IPS DF 4.7 (cell line): ENCODE measurements around the gene PHF19.

ENCODE experiments used
- DNase-seq: peaks from one replicate; pipeline ENCODE4 v3.0.0-alpha.2; 2013; ENCODE audit warnings: low spot score; ENCODE audit errors: extremely low read depth

PHF19 gene

DNA sequence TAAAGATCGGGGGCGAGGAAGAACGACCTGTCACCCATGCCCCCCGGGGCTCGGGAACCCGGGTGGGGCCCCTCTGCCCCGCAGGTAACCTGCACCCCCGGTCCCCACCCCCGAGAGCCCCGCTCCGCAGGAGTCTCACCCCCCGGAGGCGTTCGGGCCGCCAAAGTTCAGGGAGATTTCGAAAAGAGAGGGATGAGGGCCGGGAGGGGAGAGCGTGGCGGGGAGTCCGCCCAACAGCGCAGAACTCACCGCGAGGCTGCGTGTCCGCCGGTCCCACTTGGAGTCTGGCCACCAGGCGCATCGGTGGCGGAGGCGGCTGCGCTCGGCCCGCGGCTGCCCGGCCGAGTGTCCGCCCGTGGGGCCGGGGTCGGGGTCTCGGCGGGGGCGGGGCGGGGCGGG, at the start of gene PHF19:
Gene PHF19, minus strand, starts transcription at position 347 of the 399 bp plus-strand sequence. CDS start 2,447 bp downstream, outside the sequence.
- DNase-seq = no peak

DNA sequence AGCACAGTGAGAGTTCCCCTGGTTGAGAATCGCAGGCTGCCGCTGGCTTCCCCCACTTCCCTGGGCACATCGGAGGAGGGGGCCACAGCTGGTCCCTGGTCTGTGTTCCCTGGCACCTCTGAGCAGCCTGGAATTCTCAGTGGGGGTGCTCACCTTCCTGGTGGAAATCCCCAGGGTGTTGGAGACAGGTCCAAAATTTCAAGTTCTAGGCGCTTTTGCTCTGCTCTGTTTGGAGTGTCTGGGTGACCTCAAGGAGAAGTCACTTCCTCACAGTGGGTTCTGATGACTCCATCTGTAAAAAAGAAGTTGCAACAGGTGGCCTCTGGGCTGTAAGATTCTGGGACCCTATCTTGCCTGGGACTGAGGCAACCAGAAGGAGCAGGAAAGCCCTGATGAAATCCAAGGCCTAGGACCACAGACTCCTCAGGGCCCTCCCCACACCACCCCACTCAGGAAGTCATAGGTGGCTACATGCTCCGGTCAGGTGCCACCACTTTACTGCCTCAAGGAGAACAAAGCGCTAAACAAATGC, 49.5 kb upstream of the PHF19 start, which contains the start of gene TRAF1:
Gene TRAF1, minus strand, starts transcription at position 400 of the 532 bp plus-strand sequence. CDS start 721 bp downstream, outside the sequence.
- no peak for DNase-seq

DNA sequence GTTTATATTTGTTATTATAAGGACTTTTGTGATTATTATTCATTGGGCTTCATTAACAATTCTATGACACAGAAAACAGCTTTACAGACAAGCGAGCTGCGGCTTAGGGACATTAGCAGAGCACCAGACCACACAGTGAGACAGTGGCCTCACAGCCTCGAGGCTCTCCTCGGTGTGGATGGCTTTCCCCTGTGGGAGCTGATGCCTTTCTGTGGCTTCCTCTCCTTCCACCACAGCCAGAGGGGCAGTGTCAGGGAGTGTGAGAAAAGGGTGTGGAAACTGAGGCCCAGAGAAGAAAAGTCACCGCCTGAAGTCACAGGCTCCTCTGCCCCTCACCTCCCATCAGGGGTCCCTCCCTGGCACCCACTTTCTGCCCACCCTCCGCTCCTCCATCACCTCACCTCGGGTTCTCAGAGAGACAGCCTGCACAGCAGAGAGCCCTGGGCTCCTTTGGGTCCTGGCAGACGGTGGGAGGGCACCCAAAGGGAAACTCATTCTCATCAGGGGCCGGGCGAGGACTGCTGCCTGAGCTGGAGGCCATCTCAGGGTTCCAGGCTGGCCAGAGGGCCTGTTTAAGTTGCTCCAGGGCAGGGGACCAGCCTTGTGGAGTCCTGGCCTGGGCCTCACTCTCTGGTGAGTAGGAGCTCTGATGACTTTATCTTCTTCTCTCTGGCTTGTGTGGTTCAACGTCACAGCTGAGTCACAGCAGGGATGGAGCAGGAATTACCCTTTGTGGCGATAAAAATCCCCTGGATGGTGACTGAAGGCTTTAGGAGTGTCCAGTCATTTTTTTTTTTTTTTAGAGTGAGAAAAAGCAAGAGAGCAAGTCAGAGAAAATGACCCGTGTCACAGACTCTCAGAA, 48.8 kb upstream of the PHF19 start:
- DNase-seq = no peak

DNA sequence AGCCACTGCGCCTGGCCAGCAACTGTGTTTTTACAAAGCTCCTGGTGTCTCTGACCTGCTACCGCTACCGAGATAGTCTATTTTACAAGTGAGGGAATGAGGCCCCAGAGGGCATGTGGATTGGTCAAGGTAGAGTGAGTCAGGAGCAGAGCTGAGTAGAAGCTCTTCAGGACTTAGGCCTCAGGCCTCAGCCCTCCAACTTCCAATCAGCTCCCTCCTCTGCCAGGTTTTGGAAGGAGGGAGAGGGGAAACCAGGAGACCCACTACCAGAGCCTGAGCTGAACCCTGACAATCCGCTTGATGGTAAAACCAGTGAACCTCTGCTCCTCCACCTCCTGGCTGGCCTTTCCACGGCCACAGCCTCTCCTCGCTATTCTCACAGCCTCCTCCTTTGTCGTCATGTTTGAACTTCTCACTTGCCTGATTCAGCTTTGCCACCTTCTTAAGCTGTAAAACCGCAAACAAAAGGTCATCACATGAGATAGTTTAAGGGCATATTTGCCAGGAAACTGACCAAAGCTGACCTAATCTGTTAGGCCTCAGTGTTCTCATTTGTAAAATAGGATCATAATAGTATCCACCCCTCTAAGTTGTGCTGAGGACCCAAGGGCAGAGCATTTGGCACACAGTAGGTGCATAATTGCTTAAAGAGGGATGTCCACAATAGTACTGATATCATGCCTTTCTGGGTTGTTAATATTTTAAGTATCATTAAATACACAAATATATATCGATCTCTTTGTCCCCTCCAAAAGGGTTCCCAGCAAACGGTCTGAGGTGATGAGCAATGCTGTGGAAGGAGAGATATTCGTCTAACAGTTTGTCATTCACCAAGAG, 47.9 kb upstream of the PHF19 start:
- DNase-seq = no peak

DNA sequence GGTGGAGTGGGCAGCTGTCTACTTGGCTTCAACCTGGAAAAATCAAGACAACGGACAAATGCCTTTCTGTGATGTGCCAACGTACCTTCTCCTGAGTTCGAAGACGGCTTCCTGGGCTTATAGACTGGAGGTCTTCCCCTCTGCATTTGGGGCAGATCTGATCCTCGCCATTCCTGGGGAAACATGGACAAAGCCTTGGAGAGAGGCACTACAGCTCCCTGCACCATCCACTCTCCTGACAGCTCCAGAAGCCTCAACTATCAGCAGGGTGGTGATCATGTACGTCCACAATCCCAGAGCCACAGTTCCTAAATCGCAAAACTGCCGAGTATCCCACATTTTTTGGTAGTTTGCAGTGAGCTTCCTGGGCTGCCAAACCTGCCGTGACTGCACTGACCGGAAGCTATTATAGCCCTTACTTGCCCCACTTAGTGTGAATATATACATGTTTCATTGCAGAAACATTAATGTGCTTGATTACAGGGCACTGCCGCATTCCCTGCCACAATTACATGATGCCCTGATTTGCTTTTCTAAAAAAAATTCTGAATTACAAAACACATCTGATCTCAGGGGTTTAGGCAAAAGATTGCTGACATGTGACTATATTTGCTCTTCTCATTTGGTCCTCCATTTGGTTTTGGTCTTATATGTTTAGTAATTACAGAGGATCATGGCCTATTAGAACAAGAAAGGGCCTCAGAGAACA, 46.8 kb upstream of the PHF19 start:
- DNase-seq = no peak

DNA sequence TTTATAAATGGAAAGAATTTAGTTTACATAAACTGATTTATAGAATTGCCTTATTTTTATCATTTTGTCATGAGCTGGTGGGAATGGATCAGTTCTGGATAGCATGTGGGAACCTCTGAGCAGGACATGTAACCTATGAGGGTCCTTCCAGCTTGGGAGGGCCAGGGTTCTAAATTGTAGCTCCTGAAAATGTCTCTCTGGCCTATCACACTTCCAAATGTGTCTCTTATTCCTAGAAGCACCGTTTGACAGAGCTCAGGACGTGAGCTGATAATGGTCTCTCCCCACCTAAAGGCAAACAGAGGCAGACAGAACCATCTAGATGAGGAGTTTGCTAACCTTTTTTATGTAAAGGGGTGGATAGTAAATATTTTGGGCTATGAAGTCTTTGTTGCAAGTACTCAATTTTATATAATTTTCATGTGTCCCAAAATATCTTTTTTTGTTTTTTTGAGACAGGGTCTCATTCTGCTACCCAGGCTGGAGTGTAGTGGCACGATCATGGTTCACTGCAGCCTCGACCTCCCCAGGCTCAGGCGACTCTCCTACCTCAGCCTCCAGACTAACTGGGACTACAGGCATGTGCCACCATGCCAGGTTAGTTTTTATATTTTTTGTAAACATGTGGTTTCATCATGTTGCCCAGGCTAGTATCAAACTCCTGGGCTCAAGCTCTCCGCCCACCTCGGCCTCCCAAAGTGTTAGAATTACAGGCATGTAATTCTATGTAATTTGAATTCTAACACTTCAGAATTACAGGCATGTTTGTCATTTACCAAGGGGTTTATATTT, 45.6 kb upstream of the PHF19 start:
- DNase-seq = no peak

DNA sequence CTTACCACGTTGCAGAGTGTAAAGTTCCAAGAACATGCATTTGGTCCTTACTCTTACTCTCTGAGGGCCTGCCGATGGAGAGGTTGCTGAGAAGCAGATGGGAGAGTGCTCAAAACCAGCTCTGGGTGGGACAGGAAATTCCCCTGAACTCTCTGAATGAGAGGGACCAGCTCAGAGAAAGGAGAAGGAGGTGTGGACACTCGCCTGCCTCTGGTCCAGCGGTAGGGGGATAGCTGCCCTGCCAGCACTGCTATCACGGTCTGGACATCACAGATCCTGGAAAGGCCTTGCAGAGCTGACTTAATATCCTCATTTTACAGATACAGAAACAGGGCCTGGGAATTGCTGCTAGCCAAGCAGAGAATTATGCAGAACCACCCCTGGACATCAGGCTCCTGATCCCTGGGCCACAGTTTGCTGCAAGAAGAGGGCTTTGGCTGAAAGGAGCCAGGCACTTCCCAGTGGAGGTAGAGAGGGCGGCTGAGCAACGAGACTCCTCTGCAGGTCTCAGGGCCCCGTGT, 44.7 kb upstream of the PHF19 start:
- DNase-seq = no peak

DNA sequence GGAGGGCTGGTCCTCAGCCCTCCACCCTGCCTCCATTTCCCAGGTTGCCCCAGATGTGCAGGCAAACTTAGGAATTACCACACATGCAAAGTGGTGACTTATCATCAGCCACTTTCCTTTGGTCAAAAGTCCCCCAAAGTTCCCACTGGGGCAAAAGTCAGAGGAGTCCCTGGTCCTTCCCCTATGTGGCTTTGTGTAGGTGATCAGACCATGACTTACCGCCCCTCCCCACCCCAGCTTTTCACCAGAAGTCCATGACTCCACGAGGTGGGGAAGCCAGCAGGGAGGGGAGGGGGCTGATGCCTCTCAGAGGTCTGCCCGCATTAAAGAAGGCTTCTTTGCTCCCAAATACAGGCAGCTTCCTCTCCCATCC, 43.8 kb upstream of the PHF19 start:
- no peak for DNase-seq

DNA sequence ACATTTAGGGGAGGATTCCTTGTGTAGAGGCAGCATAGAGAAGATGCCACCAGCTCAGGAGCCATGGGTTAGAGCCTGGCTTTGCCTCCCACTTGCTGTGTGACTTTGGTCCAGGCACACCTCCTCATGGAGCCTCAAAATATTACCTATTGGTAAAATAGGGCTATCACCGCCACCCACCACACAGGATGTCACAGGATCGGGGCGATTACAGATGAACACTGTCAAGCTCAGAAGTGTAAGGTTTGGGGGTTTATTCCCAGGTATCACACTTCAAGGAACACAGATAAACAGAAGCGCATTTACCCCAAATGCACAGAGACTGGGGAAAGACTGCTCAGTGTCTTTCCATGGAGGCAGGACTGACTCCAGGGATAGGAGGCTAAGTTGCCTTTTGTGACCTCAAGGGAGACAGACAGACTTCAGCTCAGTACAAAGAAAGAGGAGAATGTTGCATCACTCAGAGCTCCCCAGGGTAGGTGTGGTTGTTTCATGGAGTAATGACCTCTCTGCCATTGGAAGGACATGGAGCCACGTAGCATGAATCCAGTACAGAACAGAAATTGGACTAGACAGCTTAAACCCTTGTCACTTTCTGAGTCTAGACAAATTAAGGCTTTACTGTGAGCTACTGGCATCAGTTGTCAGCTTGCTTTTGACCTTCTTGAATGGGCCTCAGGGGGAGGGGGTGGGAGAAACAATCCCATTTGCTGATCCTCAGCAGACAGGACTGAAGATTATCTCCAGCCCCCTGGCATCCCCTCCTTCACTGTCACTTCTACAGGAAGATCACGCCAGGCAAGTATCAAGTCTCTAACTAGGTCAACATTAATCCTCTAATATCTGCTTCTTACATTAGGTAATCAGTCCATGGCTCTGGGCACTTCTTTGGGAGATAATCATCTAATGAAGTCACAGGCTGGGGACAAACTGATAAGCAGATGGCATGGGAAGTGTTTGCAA, 43.1 kb upstream of the PHF19 start:
- DNase-seq = no peak

DNA sequence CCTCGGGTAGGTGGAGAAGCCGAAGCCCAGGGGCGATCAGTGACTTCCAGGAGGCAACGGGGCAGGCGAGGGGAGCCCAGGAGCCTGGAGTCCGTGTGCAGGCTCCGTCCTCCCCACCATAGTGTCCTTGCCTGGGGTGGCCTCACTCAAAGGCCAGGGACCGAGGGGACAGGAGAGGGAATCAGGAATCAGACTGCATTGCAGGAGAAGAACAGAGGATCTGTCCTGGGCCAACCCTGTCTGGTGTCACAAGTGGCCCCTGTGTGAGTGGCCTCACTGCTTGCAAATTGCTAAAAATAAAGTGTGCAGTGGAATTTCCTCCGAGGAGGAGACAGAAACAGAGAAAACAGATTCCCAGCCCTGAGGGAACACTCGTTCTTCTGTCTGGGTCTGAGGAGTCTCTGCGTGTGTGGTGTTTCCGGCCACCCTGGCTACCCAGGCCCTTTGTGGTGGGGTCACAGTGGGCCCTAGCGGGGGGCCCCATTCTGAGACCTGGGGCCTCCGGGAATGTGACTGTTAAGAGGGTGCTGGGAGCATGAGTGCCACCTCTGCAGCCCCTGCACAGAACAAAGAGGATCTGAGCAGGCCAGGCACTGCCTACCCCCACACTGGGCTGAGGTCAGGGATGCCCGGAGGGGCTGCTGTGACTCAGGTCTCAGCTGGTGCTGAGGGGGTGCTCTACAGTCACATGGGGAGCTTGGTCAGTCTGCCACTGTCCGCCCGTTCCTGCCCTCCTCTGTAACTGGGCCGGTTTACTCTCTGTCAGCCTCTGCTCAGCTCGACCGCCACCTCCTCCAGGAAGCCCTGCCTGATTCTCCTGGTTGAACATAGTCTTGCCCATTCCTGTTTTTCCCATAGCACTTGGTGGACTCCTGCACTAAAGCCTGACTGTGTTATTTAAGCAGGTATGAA, 42.2 kb upstream of the PHF19 start:
- DNase-seq = no peak

DNA sequence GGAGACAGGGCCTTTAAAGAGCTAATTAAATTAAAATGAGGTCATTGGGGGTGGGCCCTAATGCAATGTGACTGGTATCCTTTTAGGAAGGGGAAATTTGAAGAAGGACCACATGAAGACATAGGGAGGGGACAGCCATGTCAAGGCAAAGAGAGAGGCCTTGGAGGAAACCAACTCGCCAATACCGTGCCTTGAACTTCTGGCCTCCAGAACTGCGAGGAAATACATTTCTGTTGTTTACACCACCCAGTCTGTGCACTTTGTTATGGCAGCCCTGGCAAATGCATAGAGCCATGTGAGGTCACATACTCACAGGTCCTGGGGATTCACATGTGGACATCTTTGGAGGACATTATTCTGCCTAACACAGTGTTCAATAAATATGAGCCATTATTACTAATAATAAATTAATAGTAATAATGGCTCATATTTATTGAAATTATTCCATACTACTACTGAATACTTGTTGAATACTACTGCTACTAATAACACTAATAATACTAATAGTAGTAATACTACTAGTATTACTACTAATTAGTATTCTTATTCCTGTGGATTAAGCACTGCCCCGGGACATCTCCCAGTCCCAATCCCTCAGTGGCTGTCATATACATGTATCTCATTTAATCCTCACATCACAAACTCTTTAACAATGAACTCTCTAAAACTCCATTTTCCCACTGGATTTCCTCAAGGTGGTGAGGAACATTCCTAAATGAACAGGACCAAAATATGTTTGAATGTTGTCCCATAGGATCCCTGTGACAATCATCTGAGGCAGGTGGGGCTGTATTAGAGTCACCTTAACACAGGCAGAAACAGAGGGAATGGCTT, 41.2 kb upstream of the PHF19 start:
- no peak for DNase-seq

DNA sequence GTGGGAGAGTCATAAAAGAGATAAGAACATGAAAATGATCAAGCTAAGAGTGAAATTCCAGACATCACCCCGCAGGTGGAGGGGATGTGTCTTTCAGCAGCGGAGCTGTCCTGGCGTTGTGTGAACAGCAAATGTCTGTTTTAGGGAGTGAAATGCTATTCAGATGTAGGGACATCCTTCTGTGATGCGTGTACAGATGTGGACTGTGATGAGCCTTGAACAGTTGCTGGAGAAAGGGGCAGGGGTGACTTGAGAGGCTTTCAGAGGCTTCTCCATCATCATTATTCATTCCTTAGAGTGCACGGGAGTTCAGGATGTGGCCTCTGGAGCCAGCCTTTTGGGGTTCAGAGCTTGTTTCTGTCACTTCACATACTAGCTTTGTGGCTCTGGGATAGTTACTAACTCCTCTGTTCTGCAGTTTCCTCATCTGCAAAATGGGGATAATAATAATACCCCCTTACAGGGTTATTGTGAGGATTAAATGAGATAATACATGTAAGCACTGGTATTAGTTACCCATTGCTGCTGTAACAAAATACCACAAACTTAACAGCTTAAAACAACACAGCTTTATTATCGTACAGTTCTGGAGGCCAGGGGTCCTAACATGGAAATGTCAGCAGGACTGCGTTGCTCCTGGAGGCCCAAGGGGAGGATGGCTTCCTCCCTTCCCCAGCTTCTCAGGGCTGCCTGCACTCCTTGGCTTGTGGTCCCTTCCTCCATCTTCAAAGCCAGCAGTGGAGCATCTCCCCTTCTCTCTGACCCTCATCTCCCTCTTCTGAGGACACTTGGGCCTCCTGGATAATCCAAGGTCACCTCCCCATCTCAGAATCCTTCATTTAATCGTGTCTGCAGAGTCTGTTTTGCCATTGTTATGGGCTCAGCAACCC, 40.2 kb upstream of the PHF19 start:
- DNase-seq = no peak

DNA sequence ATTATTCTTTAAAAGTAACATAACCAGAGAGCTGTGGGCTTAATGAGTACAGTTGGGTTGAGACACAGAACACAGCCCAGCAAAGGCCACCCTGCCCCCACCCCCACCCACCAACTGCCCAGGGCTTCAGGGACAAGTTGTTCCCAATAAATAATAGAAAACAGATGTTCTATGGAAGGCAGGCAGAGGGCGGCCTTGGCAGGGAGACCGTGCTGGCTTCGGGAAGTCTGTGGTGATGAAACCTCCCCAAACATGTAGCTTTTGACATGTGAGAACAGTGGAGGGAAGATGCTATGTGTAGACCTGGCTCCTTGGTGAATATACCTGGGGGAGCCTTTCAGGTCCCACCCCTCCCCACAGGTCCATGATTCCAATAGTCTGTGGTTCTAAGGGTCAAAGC, 39.6 kb upstream of the PHF19 start:
- DNase-seq = no peak

DNA sequence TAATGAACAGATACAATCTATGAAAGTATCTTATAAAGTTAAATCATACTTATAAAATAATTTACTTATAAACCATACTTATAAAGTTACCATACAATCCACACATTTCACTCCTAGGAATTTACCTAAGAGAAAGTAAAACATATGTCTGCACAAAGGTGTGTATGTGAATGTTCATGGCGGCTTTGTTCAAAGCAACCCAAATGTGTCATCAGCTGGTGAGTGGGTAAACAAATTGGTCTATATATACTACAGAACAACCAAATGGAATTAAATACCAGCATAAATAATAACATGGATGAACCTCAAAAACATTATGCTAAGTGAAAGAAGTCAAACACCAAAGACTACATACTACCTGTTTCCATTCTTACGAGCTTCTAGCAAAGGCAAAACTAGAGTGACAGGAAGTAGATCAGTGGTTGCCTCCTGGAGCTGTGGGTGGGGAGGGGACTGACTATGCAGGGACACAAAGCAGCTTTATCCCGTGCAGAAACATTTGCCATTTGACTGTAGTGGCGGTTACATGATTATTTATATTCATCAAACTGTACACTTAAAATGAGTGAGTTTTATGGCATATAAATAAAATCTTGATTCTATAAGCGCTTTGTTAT, 39.0 kb upstream of the PHF19 start:
- no peak for DNase-seq

DNA sequence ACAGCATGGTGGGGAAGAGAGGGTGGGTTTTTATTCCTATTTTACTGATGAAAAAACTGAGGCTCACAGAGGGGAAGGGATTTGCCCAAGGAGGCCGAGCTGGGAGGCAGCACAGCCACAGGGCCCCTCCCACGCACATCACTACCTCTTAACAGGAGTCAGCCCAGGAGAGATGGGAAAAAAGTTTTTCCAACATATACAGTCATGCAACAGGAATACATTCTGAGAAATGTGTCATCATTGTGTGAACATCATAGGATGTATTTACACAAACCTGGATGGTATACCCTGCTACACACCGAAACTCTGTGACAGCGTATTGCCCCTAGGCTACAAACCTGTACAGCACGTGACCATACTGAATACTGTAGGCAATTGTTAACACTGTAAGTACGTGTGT, 38.0 kb upstream of the PHF19 start:
- no peak for DNase-seq

DNA sequence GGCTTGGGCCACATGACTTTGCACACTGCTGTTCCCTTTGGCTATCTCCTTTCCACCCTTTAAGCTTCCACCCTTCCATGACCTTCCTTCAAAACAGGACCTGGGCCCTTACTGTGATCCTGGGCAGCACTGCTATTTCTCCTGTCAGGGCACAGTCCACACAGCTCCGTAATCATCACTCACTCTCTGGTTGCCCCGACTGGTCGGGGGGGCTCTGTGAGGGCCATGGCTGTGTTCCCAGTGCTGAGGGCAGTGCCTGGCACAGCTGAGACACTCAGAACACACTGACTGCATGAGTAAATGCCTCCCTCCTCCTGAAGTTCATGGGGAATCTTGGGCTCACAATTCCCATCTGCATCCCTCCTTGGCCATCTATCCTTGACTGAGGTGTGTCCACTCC, 37.4 kb upstream of the PHF19 start:
- no peak for DNase-seq
